Pancreas (tissue), 10 donors: Measurements from ENCODE around the gene MAPK10. TPM values are rescaled to one million over a fixed set of nuclear protein-coding genes. Genes with fewer than 3 reads are reported as not detected.

Source experiments
- ATAC-seq, 4 donors: fragments of 200-7000 bp; cut with Tn5 transposase; one replicate each; pipeline versions ENCODE4 v1.8.0 to v1.9.1; 2020; ENCODE audit warnings: mild to moderate bottlenecking in 4 of 4, moderate library complexity in 4 of 4
- DNase-seq, 6 donors: peaks; one replicate each; pipeline ENCODE4 v3.0.0-alpha.2; 2020
- FAIRE-seq: peaks from 2 replicates; lab custom pipeline; 2012; peaks lifted over from hg19 to GRCh38; lab: Jason Lieb, UNC
- H3K27ac ChIP-seq, 4 donors: fragments of 200-600 bp; sonication (generic); 1 replicate in 3 of 4; 2 replicates in 1 of 4; pipeline versions ENCODE4 v1.5.0 to v1.8.0; 2020
- H3K27me3 ChIP-seq, 4 donors: fragments of 200-600 bp; one replicate each; pipeline ENCODE4 v1.8.0; 2021
- H3K36me3 ChIP-seq, 3 donors: fragments of 200-600 bp; sonication (generic) in 1 of 3; one replicate each; pipeline versions ENCODE4 v1.5.0 to v1.8.0; 2020 to 2021
- H3K4me1 ChIP-seq, 3 donors: fragments of 200-600 bp; one replicate each; pipeline ENCODE4 v1.8.0; 2021
- H3K4me3 ChIP-seq, 4 donors: fragments of 200-600 bp; sonication (generic) in 2 of 4; one replicate each; pipeline versions ENCODE4 v1.5.0 to v1.8.0; 2020 to 2021
- H3K9me3 ChIP-seq, 4 donors: fragments of 200-600 bp; one replicate each; pipeline ENCODE4 v1.8.0; 2021
- CTCF ChIP-seq, 4 donors: fragments of 200-600 bp; sonication (generic) in 3 of 4; IDR thresholded peaks; one replicate each; pipeline versions ENCODE4 v1.5.0 to v1.8.0; 2021; ENCODE audit warnings: antibody characterized with exemption in 4 of 4
- WGBS, 2 donors: extraction: QIAGEN DNeasy Blood & Tissue Kit; methylation state at CpG; one replicate each; pipeline ENCODE4 v1.1.7; 2013; 5-methylcytosine and 5-hydroxymethylcytosine counted together
- intact Hi-C, 3 donors: fragments of 100-400 bp; cut with DNase I; formaldehyde crosslinking; loops; one replicate each; pipeline versions ENCODE4 v1.11.1 to v1.14.2; 2022
- polyA plus RNA-seq, 2 donors: library from polyadenylated mRNA; stranded (reverse); fragments of 200-250 nt; gene quantifications; one replicate each; pipeline ENCODE4 v1.2.3, GENCODE V29; 2013
- total RNA-seq, 6 donors: library from RNA; stranded (reverse); fragmentation: NEBNext Ultra II Directional in 4 of 6; extraction: Animal tissue kit (Norgen Biotek cat#: 25700) in 4 of 6; gene quantifications; one replicate each; pipeline versions ENCODE4 v1.2.1 to v1.2.4, GENCODE V29; 2021 to 2023
- donor health status: healthy with polysubstance abuse.
- donor health status: DM: no; HTN: no; CAD: no; lungs with moderate emphysema.
- donor health status: DM: no; HTN: no; CAD: no.
- donor health status: control.
- donor health status: control.
- donor health status: Bipolar disorder and iron deficiency.
- donor health status: DM: yes; HTN: yes; CAD: no.
- donor health status: DM: no; HTN: no; CAD: no.
- donor health status: DM: no; HTN: no; CAD: no.
- donor health status: DM: yes; HTN: yes; CAD: no.

MAPK10 gene
- total and polyA plus RNA-seq, 8 donors: 5.1 to 20.7 (median 9.9) TPM

DNA sequence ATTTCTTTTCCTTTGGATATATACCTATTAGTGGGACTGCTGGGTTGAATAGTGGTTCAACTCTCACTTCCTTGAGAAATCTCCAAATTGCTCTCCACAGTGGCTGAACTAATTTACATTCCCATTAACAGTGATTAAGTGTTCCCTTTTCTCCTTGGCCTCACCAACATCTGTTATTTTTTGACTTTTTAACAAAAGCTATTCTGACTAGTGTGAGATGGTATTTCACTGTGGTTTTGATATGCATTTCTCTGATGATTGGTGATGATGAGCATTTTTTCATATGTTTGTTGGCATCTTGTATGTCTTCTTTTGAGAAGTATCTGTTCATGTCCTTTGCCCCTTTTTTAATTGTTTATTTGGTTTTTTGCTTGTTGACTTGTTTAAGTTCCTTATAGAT is 413.0 kb downstream of the MAPK10 start:
- intact Hi-C loops: loop anchor here in 1 of 3 donors (10.0 kb wide), 1 partner anchor 112 kb away; no protein-coding TSS in a partner anchor
- no peak overlapping the region for H3K27ac ChIP-seq
- H3K4me1 ChIP-seq: no peaks in the 10 kb centered on the region
- H3K4me3 ChIP-seq: no peak overlapping the region
- H3K36me3 ChIP-seq: no peaks in the 10 kb centered on the region
- no peak for FAIRE-seq
- no peak for DNase-seq
- H3K9me3 ChIP-seq: no peaks in the 10 kb centered on the region
- ATAC-seq: no peak
- TF ChIP-seq CTCF (IDR thresholded peaks at IDR 0.05): no peak
- no peaks in the 10 kb centered on the region for H3K27me3 ChIP-seq

- FAIRE-seq (no peak), DNase-seq (no peak), ATAC-seq (no peak)
- no peak for TF ChIP-seq CTCF (IDR thresholded peaks at IDR 0.05)
- H3K27me3 ChIP-seq: no peaks in the 10 kb centered on the region
- no peaks in the 10 kb centered on the region for H3K9me3 ChIP-seq
- intact Hi-C loops: loop anchor here in 1 of 3 donors (10.0 kb wide), 1 partner anchor 107 kb away; no protein-coding TSS in a partner anchor
- peaks cover 5 to 29% (median 25%) of the 10 kb centered on the region in 3 donors for H3K4me1 ChIP-seq
- no peak overlapping the region for H3K4me3 ChIP-seq
- no peak overlapping the region for H3K27ac ChIP-seq
- WGBS, 2 donors: 89 to 92% methylated on average over 5 of the region's 5 CpGs
- H3K36me3 ChIP-seq: no peaks in the 10 kb centered on the region
These were observed 417.7 kb downstream of the MAPK10 start for GRCh38 chr4:85942107-85942506.

DNA sequence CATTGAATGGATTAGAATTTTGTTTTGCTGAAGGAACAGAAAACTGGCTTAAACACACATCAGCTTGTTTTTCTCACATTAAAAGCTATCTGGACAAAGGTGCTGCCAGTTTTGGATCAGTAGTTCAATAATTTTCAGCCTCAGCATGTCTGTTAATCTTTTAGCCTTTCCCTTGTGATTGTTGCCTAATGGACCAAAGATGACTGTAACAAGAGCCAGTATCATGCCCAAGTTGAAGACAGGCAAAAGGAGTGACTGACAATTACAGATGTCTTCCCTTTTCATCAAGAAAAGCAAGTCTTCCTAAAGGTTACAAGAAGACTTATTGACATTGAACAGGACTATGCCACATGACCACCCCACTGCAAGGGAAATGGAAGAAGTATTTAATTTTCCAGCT is 419.7 kb downstream of the MAPK10 start:
- peaks cover 5 to 32% (median 27%) of the 10 kb centered on the region in 3 donors for H3K4me1 ChIP-seq
- no peak for TF ChIP-seq CTCF (IDR thresholded peaks at IDR 0.05)
- no peak overlapping the region for H3K27ac ChIP-seq
- intact Hi-C loops: loop anchor here in 1 of 3 donors (10.0 kb wide), 1 partner anchor 105 kb away; no protein-coding TSS in a partner anchor
- DNase-seq (no peak), ATAC-seq (no peak), FAIRE-seq (no peak)
- H3K36me3 ChIP-seq: no peaks in the 10 kb centered on the region
- H3K27me3 ChIP-seq: no peaks in the 10 kb centered on the region
- no peak overlapping the region for H3K4me3 ChIP-seq
- H3K9me3 ChIP-seq: no peaks in the 10 kb centered on the region

Other genes with a start within 250 kb of the MAPK10 start
- 1 to 10 TPM; 6.3 to 9.1 (median 7.3) TPM for gene PTPN13, start 234.3 kb upstream of the MAPK10 start, total RNA-seq
- gene PTPN13, start 234.3 kb upstream of the MAPK10 start, polyA plus RNA-seq: 1 to 10 TPM; 1.9 to 5.6 TPM